GM21526 (cell line): ENCODE data around the gene PCGF1.
"Not testable (repeated sequence)": the region's sequence is repeated elsewhere in the genome, so short reads cannot be mapped to it uniquely, and the experiment has no call there.

Source experiments
- ATAC-seq: cut with Tn5 transposase; IDR thresholded peaks from one replicate; pipeline ENCODE4 v1.9.1; 2021; ENCODE audit warnings: moderate library complexity; ENCODE audit not compliant: unreplicated experiment, low FRiP score

The PCGF1 gene

DNA sequence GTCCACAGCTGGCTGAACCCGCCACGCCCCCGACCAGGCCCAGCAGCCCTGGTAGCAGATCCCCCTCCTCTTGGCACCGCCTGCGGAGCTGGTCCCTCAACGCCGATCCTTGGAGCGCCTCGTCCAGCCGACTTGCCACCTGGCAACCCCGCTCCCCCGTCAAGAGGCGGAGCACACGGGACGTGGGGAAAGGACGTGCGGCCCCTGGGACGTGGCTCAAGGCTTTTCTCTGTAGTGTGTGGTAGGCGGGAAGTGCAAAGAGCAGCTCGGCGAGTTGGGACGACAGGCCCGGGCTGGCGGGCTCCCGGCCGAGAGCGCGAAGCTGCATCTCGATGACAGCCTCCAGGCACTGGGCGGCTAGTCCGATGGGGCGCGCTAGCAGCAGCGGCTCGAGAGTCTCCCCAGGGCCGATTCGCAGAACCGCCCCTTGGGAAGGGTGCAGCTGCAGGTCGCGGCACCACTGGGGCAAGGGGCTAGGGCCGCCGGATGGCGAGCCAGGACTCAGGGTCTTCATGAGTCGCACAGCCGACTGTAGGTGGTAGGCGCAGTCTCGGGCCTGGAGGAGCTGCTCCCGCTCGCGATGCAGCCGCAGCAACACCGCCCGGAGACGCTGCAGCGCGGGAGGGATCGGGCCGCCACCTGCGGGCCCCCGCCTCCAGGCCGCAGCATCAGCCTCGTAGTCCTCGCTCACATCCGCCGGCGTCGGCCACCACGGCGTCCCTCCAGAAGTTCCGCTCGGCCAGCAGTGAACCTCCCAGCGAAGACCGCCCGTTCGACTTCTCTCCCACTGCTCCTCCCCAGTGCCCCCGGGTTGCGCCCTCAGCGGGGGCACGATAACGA lies 25.3 kb downstream of the PCGF1 start:
- peak; percentile 31 for ATAC-seq

DNA sequence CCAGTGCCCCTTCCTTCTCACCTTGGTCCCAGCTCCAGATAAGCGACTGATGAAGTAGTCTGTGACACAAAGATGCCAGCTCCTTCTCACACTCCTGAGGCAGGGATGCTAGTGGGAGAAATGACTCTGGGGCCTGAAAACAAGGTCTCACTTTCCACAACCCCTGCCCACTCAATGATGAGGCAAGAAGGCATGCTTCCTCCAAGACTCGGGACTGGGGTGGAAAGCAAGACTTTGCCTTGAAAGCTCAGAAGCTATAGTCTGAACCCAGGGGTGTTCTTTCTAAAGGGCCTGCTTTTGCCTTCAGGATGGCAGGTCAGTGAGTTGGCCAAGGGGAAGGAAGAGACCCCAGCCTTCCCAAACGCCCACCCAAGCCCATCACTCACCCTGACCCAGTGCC lies 26.1 kb downstream of the PCGF1 start:
- no peak for ATAC-seq

DNA sequence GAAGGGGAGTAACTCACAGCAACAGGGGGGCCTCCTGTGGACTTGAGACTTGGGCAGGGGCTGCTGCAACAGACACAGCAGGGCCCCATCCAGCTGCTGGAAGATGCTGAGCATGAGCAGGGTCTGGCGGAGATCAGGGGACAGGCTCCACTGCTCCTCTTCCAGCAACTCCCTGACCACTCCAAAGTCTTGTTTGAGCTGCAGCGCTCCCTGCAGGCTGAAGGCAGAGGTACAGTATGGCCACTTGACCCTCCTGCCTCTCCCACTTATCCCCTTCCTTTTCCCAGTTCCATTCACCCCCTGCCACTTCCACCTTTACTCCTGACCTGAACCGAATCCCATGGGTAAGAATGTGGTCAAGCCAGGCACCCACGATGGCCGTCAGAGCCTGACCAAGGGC lies 32.6 kb downstream of the PCGF1 start:
- no peak for ATAC-seq

GRCh38 chr2:74474481-74474880 lies 33.0 kb downstream of the PCGF1 start:
- no peak for ATAC-seq

- ATAC-seq, result no peak
Measured at GRCh38 chr2:74472945-74473258, 34.6 kb downstream of the PCGF1 start.

- ATAC-seq, result peak; percentile 70
Measured at GRCh38 chr2:74472086-74472944, 35.2 kb downstream of the PCGF1 start, which contains the start of gene MRPL53. MRPL53 (minus strand) TSS chr2:74472680; CDS start chr2:74472660, 20 bp downstream.

DNA sequence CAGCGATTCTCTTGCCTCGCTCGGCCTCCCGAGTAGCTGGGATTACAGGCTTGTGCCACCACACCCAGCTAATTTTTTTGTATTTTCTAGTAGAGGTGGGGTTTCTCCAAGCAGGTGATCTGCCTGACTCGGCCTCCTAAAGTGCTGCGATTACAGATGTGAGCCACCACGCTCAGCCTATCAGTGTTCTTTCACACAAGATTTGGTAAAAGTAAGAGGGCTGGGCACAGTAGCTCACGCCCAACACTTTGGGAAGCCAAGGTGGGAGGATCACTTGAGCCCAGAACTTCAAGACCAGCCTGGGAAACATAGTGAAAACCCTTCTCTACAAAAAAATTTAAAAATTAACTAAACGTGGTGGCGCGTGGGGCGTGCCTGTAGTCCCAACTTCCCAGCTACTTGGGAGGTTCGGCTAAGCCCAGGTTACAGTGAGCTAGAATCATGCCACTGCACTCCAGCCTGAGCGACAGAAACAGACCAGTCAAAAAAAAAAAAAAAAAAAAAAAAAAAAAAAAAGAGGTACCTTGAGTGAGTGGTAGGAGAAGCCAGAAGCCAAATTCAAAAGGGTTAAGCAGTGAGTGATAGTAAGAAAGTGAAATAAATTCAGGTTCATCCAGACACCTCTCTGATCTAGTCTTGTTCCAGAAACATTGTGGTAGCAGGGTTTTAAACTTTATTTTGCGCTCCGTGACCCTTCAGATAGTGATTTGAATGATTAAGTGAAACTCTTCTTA lies 36.0 kb downstream of the PCGF1 start:
- ATAC-seq, result no peak

DNA sequence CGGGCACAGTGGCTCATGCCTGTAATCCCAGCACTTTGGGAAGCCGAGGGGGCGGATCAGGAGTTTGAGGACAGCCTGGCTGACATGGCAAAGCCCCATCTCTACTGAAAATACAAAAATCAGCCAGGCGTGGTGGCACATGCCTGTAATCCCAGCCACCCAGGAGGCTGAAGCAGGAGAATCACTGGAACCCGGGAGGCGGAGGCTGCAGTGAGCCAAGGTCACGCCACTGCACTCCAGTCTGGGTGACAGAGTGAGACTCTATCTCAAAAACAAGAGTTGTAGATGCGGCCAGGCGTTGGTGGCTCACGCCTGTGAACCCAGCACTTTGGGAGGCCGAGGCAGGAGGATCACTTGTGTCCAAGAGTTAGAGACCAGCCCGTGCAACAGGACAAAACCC lies 36.8 kb downstream of the PCGF1 start:
- ATAC-seq, result not testable (repeated sequence)

GRCh38 chr2:74464406-74464805 lies 43.1 kb downstream of the PCGF1 start:
- ATAC-seq, result no peak

- ATAC-seq, result no peak
Measured at GRCh38 chr2:74462786-74463105, 44.7 kb downstream of the PCGF1 start.

DNA sequence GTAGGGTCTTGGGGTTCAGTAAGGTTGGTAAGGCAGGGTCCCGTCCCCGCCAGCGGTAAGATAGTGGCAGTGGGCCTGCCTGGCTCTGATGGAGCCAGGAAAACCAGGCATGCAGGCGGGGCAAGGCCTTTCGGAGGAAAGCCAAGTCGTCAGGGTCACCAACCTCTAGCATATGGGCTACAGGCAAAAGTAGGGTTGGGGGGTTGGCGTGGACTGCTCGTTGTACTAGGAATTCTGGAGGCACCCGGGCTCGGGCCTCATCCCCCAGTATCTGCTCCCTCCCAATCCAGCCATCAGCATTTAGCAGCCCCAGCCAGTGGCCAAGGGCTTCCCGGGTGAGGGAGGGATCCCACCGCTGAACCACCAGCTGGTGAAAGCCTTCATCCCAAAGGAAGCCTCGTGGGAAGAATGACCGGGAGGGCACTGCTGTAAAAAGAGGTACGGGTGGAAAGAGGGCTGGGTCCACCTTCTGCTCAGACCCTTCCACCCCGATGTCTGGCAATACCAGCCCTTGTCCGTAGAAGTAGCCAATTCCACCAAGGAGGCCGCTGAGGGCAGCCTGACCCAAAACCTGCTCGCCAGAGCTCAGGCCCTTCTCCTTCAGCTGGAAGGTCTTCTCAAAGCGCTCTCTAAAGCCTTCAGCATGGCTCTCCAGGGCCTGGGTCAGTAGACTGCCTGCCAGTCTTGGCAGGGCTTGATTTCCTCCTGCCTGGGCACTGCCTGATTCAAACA lies 45.3 kb downstream of the PCGF1 start:
- ATAC-seq, result no peak

DNA sequence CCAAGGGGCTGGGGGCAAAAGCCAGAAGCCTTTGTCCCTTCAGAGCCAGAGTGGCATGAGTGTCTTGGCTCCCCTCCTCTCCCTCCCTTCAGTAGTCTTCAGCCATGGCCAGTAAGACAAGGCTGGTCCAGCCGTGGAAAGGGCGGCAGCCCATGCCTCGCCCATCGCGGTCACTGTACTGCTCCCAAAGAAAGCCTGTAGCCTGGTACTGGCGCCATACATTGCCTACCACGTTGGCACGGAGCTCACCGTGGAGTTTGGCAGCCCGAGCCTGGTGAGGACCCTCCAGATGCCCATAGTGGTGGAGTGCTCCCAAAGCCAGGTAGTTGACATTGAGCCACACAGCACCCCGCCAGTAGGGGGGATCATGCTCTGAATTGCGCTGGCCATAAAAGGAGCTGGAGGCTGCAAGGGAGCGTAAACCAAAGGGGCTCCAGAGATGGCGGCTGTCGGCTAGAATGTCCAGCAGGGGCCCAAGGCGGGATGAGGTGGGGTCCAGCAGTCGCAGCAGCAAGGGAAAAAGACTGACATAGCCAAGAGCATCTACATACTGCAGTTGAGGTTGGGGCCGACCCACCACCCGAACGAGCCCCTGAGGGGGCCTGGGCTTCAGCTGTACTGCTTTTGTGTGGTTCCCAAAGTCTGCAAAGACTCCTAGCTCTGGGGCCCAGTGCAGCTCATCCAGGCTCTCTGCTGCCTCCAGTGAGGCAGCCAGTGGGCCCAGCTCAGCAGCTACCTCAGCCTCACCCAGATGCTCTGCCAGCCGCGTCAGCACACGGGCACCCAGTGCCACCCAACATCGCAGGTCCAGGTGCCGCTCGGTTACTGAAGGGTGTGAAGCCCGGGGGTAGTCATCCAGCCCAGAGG lies 46.1 kb downstream of the PCGF1 start:
- no peak for ATAC-seq

GRCh38 chr2:74460187-74460586 lies 47.3 kb downstream of the PCGF1 start:
- ATAC-seq, result not testable (repeated sequence)

DNA sequence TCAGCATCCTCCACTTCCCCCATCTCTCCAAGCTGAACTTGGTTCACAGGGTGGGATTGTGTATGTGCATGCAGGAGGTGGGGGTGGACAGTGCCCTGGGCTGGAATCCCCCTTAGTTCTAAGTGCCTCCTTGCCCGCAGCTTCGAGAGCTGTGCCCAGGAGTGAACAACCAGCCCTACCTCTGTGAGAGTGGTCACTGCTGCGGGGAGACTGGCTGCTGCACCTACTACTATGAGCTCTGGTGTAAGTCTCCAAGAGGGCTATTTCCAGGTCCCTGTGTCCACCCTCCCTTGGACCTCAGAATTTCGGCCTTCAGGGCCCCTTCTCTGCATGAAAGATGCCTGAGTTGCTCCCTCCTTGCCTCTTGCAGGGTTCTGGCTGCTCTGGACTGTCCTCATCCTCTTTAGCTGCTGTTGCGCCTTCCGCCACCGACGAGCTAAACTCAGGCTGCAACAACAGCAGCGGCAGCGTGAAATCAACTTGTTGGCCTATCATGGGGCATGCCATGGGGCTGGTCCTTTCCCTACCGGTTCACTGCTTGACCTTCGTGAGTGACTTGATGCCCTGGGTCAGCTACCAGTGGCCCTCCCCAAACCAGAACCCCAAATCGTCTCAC lies 47.9 kb downstream of the PCGF1 start:
- not testable (repeated sequence) for ATAC-seq

DNA sequence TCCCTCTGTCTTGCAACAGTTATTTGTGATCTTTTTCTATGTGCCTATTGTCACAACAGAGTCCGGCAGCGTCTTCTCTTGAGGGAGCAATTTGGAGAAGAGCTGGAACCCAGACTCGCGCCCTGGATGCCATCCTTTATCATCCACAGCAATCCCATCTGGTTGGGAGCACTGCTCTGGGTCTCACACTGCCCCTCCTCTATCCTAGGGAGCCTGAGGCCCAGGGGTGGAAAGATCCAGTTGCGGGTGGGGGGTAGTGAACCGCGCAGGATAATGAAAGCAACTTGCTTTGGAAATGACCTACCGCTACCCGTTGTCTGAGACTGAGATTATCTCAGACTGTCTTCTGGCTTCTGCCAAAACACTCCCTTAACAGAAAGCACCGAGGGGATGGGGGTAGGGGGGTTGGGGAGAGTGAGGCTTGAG lies 48.5 kb downstream of the PCGF1 start:
- ATAC-seq, result no peak

GRCh38 chr2:74458132-74458937 lies 49.2 kb downstream of the PCGF1 start, which contains the start of gene WBP1:
WBP1 (plus strand) TSS chr2:74458438; CDS start chr2:74458603, 165 bp downstream.
- peak; percentile 78 for ATAC-seq

DNA sequence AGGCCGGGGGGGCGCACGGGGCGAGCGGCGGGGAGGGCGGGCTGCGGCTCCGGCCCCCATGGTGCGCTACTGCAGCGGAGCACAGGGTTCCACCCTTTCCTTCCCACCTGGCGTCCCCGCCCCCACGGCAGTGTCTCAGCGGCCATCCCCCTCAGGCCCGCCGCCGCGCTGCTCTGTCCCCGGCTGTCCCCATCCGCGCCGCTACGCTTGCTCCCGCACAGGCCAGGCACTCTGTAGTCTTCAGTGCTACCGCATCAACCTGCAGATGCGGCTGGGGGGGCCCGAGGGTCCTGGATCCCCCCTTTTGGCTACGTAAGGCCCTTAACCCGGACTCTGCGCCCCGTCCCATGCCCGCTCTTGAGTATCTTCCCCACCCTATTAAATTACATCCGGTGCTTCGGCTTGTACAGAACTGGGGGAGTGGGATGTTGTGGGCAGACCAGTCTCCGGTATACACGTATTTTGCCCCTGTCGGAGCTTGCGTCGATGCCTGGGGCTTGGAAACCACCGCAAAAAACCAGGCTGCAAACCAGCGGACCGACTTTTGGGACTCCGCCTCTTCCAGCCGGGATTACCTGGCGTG lies 49.9 kb downstream of the PCGF1 start:
- ATAC-seq, result peak; percentile 34

GRCh38 chr2:74457129-74457548 lies 50.4 kb downstream of the PCGF1 start:
- ATAC-seq, result no peak
